ENCODE results near the gene RALGPS1.

The RALGPS1 gene

GRCh38 chr9:127187231-127187956, 272.8 kb downstream of the RALGPS1 start:
- H3K27me3 Mint-ChIP-seq = no peaks in the 10 kb centered on the region
- ATAC-seq (replicated peaks) = no peak
- peaks cover 0 to 4% of the 10 kb centered on the region in 2 donors for H3K4me1 Mint-ChIP-seq (ENCODE audit: low read depth in 2 of 2)
- H3K9me3 Mint-ChIP-seq = no peaks in the 10 kb centered on the region
- H3K36me3 Mint-ChIP-seq (ENCODE audit: insufficient read depth) = peaks cover 4% of the 10 kb centered on the region
- no peak overlapping the region for H3K27ac Mint-ChIP-seq
- DNase-seq = no peak
- no peak overlapping the region for H3K4me3 Mint-ChIP-seq

DNA sequence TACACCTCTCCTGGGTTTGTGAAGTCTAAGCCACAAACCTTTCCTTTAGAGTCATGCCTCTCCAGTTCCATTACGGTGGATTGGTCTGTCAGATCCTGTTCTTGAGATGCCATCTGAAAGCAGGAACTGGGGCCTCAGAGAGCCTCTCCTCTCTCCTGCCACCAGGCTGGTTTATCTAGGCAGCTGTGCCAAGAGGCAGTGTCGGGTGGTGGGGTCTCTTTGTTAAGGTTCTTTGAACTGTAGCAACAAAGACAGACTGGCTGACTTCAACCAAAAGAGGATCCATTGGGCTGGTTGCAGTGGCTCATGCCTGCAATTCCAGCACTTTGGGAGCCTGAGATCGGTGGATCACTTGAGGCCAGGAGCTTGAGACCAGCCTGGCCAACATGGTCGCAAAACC, 273.8 kb downstream of the RALGPS1 start:
- Mint-ChIP-seq H3K27me3 (no peaks in the 10 kb centered on the region), H3K27ac (no peak overlapping the region), H3K4me3 (no peak overlapping the region), H3K36me3 (ENCODE audit: insufficient read depth) (peaks cover 4% of the 10 kb centered on the region), H3K4me1 (ENCODE audit: low read depth in 2 of 2) (peaks cover 0 to 3% of the 10 kb centered on the region in 2 donors), H3K9me3 (no peaks in the 10 kb centered on the region)
- DNase-seq (no peak), ATAC-seq (replicated peaks) (no peak)

- no peak for ATAC-seq (replicated peaks)
- Mint-ChIP-seq H3K27ac (no peak overlapping the region), H3K4me3 (no peak overlapping the region), H3K27me3 (no peaks in the 10 kb centered on the region), H3K4me1 (ENCODE audit: low read depth in 2 of 2) (no peaks in the 10 kb centered on the region), H3K36me3 (ENCODE audit: insufficient read depth) (peaks cover 4% of the 10 kb centered on the region), H3K9me3 (no peaks in the 10 kb centered on the region)
- DNase-seq = no peak
These were observed 275.0 kb downstream of the RALGPS1 start for GRCh38 chr9:127189628-127190027.

DNA sequence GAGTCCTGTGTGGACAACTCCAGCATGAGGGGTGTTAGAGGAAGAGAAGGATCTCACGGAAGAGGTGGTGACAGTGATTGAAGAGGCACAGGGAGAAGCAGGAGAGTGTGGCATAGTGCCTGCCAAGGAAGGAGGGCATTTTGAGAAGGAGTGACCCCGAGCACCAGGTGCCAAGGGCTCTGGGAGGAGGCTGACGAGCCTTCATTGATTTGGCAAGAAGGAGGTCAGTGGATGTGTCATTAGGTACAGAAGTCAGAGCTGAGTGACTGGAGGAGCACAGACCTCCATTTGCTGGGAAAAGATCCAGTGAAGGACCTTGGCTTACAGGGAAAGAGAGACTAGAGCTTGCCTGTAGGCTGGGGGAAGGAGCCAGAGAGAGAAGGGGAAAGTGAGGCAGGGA, 278.2 kb downstream of the RALGPS1 start:
- Mint-ChIP-seq H3K4me3 (no peak overlapping the region), H3K4me1 (ENCODE audit: low read depth in 2 of 2) (no peaks in the 10 kb centered on the region), H3K9me3 (no peaks in the 10 kb centered on the region), H3K27ac (peak overlapping the region; percentile 11 to 54), H3K27me3 (no peaks in the 10 kb centered on the region), H3K36me3 (ENCODE audit: insufficient read depth) (peaks cover 3% of the 10 kb centered on the region)
- no peak for DNase-seq
- ATAC-seq (replicated peaks) = no peak

GRCh38 chr9:127193483-127193882, 278.9 kb downstream of the RALGPS1 start:
- peak overlapping the region in 1 of 2 donors; percentile 11 for H3K27ac Mint-ChIP-seq
- H3K27me3 Mint-ChIP-seq = no peaks in the 10 kb centered on the region
- no peak for ATAC-seq (replicated peaks)
- DNase-seq = no peak
- H3K4me3 Mint-ChIP-seq = no peak overlapping the region
- peaks cover 0 to 3% of the 10 kb centered on the region in 2 donors for H3K4me1 Mint-ChIP-seq (ENCODE audit: low read depth in 2 of 2)
- no peaks in the 10 kb centered on the region for H3K9me3 Mint-ChIP-seq
- H3K36me3 Mint-ChIP-seq (ENCODE audit: insufficient read depth) = peaks cover 3% of the 10 kb centered on the region

DNA sequence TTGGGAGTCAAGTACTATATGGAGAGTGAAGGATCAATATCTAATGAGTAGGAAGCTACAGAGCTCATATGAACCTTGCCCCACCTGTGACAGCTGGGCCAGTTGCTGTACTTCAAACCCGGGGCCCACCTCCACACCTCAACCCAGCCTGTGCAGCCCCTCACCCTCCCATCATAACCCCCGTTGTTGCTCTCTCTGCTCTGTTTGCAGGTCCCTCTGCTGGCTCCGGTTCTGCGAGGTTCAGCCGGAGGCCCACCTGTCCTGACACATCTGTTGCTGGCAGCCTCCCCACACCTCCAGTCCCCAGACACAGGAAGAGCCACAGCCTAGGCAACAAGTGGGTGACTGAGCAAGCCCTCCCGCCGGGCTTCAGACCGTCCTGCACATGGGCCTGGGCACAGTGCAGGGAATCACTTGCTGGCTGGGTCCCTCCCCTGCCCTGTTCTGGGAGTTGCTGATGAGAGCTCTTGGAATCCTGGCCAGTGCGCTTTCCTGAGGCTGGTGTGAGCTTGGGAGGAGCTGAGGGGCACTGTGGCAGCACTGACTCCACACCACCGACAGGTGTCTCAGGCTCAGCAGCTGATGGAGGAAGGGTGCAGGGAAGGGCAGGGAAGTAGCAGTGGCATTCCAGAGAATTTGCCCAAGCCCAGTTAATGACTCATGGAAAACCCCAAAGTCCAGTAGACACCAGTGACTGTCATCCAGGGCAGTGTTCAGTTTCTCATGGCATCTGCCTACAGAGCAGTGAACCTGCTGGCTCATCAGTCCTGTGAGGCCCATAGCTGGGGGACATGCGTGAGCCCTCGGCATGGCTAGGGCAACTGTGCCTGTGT, 280.5 kb downstream of the RALGPS1 start:
- Mint-ChIP-seq H3K4me1 (ENCODE audit: low read depth in 2 of 2) (peaks cover 8 to 13% of the 10 kb centered on the region in 2 donors), H3K36me3 (ENCODE audit: insufficient read depth) (peaks cover 3% of the 10 kb centered on the region), H3K27ac (no peak overlapping the region), H3K4me3 (no peak overlapping the region), H3K9me3 (no peaks in the 10 kb centered on the region), H3K27me3 (no peaks in the 10 kb centered on the region)
- DNase-seq (no peak), ATAC-seq (replicated peaks) (no peak)

DNA sequence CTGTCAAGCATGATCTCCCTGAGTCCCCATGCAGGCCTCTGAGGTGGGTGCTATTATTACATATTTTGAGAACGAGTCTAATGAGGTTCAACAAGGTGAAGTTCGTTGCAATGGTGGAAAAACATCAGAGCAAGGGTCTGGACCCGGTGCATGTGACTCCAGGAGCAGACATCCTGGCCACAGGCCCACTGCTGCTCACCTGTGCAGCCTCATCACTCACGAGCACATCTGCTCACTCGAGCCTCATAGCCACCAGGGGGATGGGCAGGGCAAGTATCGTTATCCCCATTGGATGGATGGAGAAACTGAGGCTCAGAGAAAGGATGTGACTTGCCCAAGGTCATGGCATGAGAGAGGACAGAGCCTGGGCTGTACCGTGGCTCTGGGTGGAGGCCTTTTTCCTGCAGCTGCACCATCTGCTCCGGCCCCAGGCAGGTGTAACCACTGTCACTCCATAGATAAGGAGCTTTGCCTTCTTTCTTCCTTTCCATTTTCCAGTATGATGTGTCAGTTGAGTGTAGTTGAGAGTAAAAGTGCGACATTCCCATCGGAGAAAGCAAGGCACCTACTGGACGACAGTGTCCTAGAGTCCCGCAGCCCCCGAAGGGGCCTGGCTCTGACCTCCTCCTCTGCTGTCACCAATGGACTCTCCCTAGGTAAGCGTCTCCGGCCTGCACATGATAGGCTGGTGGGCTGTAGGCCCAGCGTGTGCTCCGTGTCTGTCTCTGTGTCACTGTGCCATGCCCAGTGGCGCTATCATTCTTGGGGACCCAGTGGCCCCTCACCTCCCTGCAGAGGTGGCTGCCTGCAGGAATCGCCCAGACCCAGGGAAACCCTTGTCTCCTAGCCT, 281.6 kb downstream of the RALGPS1 start:
- Mint-ChIP-seq H3K4me1 (ENCODE audit: low read depth in 2 of 2) (peaks cover 8 to 13% of the 10 kb centered on the region in 2 donors), H3K9me3 (no peaks in the 10 kb centered on the region), H3K36me3 (ENCODE audit: insufficient read depth) (peaks cover 3% of the 10 kb centered on the region)

GRCh38 chr9:127196826-127197145, 282.2 kb downstream of the RALGPS1 start:
- no peak for DNase-seq

More for the DNA sequence above, 281.6 kb downstream of the RALGPS1 start:
- Mint-ChIP-seq H3K27ac (no peak overlapping the region), H3K27me3 (no peaks in the 10 kb centered on the region), H3K4me3 (no peak overlapping the region)
- no peak for DNase-seq
- no peak for ATAC-seq (replicated peaks)

DNA sequence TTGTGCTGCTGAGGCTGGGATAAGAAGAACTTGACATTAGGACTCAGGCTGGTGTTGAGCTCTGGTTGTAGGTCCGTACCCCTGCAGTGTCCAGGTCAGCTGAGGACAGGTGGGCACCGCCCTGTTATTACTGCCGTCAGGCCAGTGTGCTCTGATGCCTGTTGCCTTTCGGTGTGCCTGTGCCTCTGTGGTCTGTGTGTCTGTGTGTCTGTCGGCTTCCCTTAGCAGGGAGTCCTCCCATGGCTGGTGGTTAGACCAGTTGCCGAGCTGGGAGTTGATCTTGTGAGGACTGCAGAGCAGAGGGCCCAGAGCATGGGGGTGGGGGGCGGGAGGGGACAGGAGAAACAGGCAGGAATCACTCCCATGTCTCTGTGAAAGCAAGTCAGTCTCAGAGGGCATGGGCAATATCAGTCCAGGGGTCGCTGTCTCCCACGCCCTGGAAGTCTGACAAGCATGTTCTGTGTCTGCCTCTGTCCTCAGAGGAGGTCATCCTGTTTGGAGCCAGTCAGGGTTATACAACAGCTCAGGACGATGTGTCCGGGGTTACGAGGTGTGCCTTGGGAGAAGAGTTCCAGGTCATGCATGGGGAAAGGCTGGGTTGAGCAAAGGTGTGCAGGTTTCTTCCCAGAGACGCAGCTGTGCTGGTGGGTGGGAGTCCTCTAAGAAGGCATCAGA, 282.7 kb downstream of the RALGPS1 start:
- Mint-ChIP-seq H3K9me3 (no peaks in the 10 kb centered on the region), H3K36me3 (ENCODE audit: insufficient read depth) (peaks cover 3% of the 10 kb centered on the region), H3K27ac (no peak overlapping the region)

More at GRCh38 chr9:127196826-127197145, 282.2 kb downstream of the RALGPS1 start:
- no peak overlapping the region for H3K27ac Mint-ChIP-seq
- H3K36me3 Mint-ChIP-seq (ENCODE audit: insufficient read depth) = peaks cover 3% of the 10 kb centered on the region
- no peaks in the 10 kb centered on the region for H3K27me3 Mint-ChIP-seq
- no peaks in the 10 kb centered on the region for H3K9me3 Mint-ChIP-seq
- ATAC-seq (replicated peaks) = no peak
- no peak overlapping the region for H3K4me3 Mint-ChIP-seq
- peaks cover 8 to 13% of the 10 kb centered on the region in 2 donors for H3K4me1 Mint-ChIP-seq (ENCODE audit: low read depth in 2 of 2)

GRCh38 chr9:127197861-127198430, 283.4 kb downstream of the RALGPS1 start:
- Mint-ChIP-seq H3K9me3 (no peaks in the 10 kb centered on the region), H3K36me3 (ENCODE audit: insufficient read depth) (peaks cover 3% of the 10 kb centered on the region), H3K27me3 (no peaks in the 10 kb centered on the region), H3K4me1 (ENCODE audit: low read depth in 2 of 2) (peaks cover 8 to 13% of the 10 kb centered on the region in 2 donors), H3K4me3 (no peak overlapping the region), H3K27ac (peak overlapping the region in 1 of 2 donors; percentile 59)
- ATAC-seq (replicated peaks) (no peak), DNase-seq (no peak)

More for the DNA sequence above, 282.7 kb downstream of the RALGPS1 start:
- DNase-seq (no peak), ATAC-seq (replicated peaks) (no peak)
- peaks cover 8 to 13% of the 10 kb centered on the region in 2 donors for H3K4me1 Mint-ChIP-seq (ENCODE audit: low read depth in 2 of 2)
- H3K4me3 Mint-ChIP-seq = no peak overlapping the region
- H3K27me3 Mint-ChIP-seq = no peaks in the 10 kb centered on the region

GRCh38 chr9:127198587-127198986, 284.0 kb downstream of the RALGPS1 start:
- Mint-ChIP-seq H3K9me3 (no peaks in the 10 kb centered on the region), H3K27ac (peak overlapping the region; percentile 59 to 65), H3K36me3 (ENCODE audit: insufficient read depth) (peaks cover 3% of the 10 kb centered on the region), H3K4me3 (no peak overlapping the region), H3K4me1 (ENCODE audit: low read depth in 2 of 2) (peaks cover 8 to 13% of the 10 kb centered on the region in 2 donors), H3K27me3 (no peaks in the 10 kb centered on the region)
- ATAC-seq (replicated peaks) (no peak), DNase-seq (peak in 1 of 3 experiments; percentile 5)

DNA sequence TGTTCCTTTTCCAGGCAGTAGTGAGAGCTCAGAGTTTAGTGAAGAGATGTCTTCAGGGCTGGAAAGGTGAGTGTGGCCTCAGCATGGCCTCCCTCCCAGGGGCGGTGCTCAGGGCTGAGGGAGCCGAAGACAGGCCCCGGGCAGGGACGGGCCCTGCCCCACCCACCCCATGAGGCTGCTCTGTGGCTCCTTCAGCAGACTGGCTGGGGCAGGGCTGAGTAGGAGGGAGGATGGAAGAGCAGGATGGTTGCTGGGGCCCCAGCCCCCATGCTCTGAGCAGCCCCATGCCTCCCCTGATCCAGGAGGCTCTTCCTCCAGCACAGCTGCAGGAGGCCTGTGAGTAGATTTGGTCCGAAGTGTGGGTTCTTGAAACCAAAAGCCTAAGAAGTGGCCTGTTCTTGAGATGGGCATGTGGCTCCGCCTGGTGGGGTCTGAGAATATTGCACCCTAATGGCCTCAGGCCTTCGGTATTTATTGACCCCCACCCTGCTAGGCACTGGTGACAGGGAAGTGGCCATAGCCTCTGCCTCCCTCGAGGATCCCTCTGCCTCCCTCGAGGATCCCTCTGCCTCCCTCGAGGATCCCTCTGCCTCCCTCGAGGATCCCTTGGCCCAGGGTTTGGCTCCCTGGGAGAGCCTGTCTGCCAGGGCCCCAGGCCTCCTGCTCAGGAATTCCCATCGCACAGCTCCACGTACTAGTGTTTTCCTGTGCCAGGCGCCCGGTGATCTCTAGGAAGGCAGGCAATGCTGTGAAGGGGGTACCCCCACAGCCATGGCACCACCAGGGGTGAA, 284.6 kb downstream of the RALGPS1 start:
- Mint-ChIP-seq H3K4me1 (ENCODE audit: low read depth in 2 of 2) (peaks cover 8 to 13% of the 10 kb centered on the region in 2 donors), H3K9me3 (no peaks in the 10 kb centered on the region), H3K27ac (peak overlapping the region; percentile 59 to 65), H3K4me3 (no peak overlapping the region), H3K36me3 (ENCODE audit: insufficient read depth) (peaks cover 3% of the 10 kb centered on the region), H3K27me3 (no peaks in the 10 kb centered on the region)
- DNase-seq = peak; percentile 76 to 85 (median 77)
- peak; percentile 91 for ATAC-seq (replicated peaks)

All from effector memory CD8-positive, alpha-beta T cell (primary cell).